ENCODE measurements around the gene MIB1. TPM values are rescaled to one million over a fixed set of nuclear protein-coding genes. Genes with fewer than 3 reads are reported as not detected.

Gene MIB1
- total RNA-seq, 2 experiments from 2014 or later, result 34.6 to 37.4 TPM

GRCh38 chr18:21714474-21714873 lies 26.1 kb upstream of the MIB1 start:
- H3K9me3 Mint-ChIP-seq, result peaks cover 6% of the 10 kb centered on the region
- ATAC-seq, result no peak
- intact Hi-C loops (cut with micrococcal nuclease), result no loop called here
- no peak overlapping the region for H3K27ac Mint-ChIP-seq
- no peaks in the 10 kb centered on the region for H3K27me3 Mint-ChIP-seq
- ChIA-PET POLR2A (interaction anchor here (0.6 kb wide), 1 partner anchor 59 kb away, joined by 3 read pairs; no protein-coding TSS in a partner anchor), CTCF (interaction anchor here (1.3 kb wide), 1 partner anchor 15 kb away, joined by 4 read pairs; no protein-coding TSS in a partner anchor)
- TF ChIP-seq CTCF (IDR thresholded peaks at IDR 0.05), result no peak
- no peaks in the 10 kb centered on the region for H3K36me3 Mint-ChIP-seq (ENCODE audit: low read depth)
- no peak for DNase-seq
- peaks cover 2% of the 10 kb centered on the region for H3K4me1 Mint-ChIP-seq (ENCODE audit: low read depth)
- no peak overlapping the region for H3K4me3 Mint-ChIP-seq

GRCh38 chr18:21722687-21723086 lies 17.9 kb upstream of the MIB1 start:
- ChIA-PET POLR2A (no interaction called here), CTCF (interaction anchor here (0.7 kb wide), 1 partner anchor 1207 kb away, joined by 3 read pairs; no protein-coding TSS in a partner anchor)
- ATAC-seq (no peak), DNase-seq (no peak)
- Mint-ChIP-seq H3K4me3 (no peak overlapping the region), H3K4me1 (ENCODE audit: low read depth) (no peaks in the 10 kb centered on the region), H3K27me3 (no peaks in the 10 kb centered on the region), H3K36me3 (ENCODE audit: low read depth) (no peaks in the 10 kb centered on the region), H3K27ac (no peak overlapping the region), H3K9me3 (no peaks in the 10 kb centered on the region)
- no peak for TF ChIP-seq CTCF (IDR thresholded peaks at IDR 0.05)
- intact Hi-C loops (cut with micrococcal nuclease), result no loop called here

- POLR2A ChIA-PET, result no interaction called here
- no peak for TF ChIP-seq CTCF (IDR thresholded peaks at IDR 0.05)
- no peak for DNase-seq
- Mint-ChIP-seq H3K4me1 (ENCODE audit: low read depth) (no peaks in the 10 kb centered on the region), H3K27ac (no peak overlapping the region), H3K4me3 (no peak overlapping the region), H3K27me3 (no peaks in the 10 kb centered on the region), H3K36me3 (ENCODE audit: low read depth) (no peaks in the 10 kb centered on the region), H3K9me3 (no peaks in the 10 kb centered on the region)
- intact Hi-C loops (cut with micrococcal nuclease), result no loop called here
- ATAC-seq, result no peak
- CTCF ChIA-PET, result no interaction called here
Observed at GRCh38 chr18:21725201-21725600, 15.4 kb upstream of the MIB1 start.

- Mint-ChIP-seq H3K36me3 (ENCODE audit: low read depth) (no peaks in the 10 kb centered on the region), H3K27me3 (no peaks in the 10 kb centered on the region), H3K27ac (no peak overlapping the region), H3K4me3 (no peak overlapping the region), H3K9me3 (no peaks in the 10 kb centered on the region), H3K4me1 (ENCODE audit: low read depth) (no peaks in the 10 kb centered on the region)
- DNase-seq, result no peak
- ATAC-seq, result no peak
- ChIA-PET POLR2A (no interaction called here), CTCF (interaction anchor here (0.9 kb wide), 1 partner anchor 24 kb away, joined by 3 read pairs; no protein-coding TSS in a partner anchor)
- TF ChIP-seq CTCF (IDR thresholded peaks at IDR 0.05), result no peak
- intact Hi-C loops (cut with micrococcal nuclease), result no loop called here
Observed at GRCh38 chr18:21727702-21728101, 12.9 kb upstream of the MIB1 start.

- H3K27ac Mint-ChIP-seq, result no peak overlapping the region
- peaks cover 8% of the 10 kb centered on the region for H3K9me3 Mint-ChIP-seq
- POLR2A ChIA-PET, result no interaction called here
- no peak for ATAC-seq
- no peak for TF ChIP-seq CTCF (IDR thresholded peaks at IDR 0.05)
- no peaks in the 10 kb centered on the region for H3K27me3 Mint-ChIP-seq
- H3K36me3 Mint-ChIP-seq (ENCODE audit: low read depth), result no peaks in the 10 kb centered on the region
- no peak overlapping the region for H3K4me3 Mint-ChIP-seq
- intact Hi-C loops (cut with micrococcal nuclease), result no loop called here
- H3K4me1 Mint-ChIP-seq (ENCODE audit: low read depth), result no peaks in the 10 kb centered on the region
- no peak for DNase-seq
- CTCF ChIA-PET, result no interaction called here
Observed at GRCh38 chr18:21733011-21733410, 7.6 kb upstream of the MIB1 start.

Measured in activated CD8-positive, alpha-beta T cell treated with anti-CD3 and anti-CD28 coated beads for 36 hours (primary cell).